ENCODE results near the gene RSF1.

- TF ChIP-seq, protein P1, sequence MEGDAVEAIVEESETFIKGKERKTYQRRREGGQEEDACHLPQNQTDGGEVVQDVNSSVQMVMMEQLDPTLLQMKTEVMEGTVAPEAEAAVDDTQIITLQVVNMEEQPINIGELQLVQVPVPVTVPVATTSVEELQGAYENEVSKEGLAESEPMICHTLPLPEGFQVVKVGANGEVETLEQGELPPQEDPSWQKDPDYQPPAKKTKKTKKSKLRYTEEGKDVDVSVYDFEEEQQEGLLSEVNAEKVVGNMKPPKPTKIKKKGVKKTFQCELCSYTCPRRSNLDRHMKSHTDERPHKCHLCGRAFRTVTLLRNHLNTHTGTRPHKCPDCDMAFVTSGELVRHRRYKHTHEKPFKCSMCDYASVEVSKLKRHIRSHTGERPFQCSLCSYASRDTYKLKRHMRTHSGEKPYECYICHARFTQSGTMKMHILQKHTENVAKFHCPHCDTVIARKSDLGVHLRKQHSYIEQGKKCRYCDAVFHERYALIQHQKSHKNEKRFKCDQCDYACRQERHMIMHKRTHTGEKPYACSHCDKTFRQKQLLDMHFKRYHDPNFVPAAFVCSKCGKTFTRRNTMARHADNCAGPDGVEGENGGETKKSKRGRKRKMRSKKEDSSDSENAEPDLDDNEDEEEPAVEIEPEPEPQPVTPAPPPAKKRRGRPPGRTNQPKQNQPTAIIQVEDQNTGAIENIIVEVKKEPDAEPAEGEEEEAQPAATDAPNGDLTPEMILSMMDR (IDR thresholded peaks at IDR 0.05): no peak
- no peak for TF ChIP-seq ZNF232 (CRISPR knock-in tag; IDR thresholded peaks at IDR 0.05)
- TF ChIP-seq STAT6 (CRISPR knock-in tag; conservative IDR thresholded peaks at IDR 0.05; ENCODE audit: low read depth): no peak
- no peak for TF ChIP-seq NFE2L1 (CRISPR knock-in tag; IDR thresholded peaks at IDR 0.05)
- TF ChIP-seq SP1 (CRISPR knock-in tag; conservative IDR thresholded peaks at IDR 0.05): no peak
These were observed 159.6 kb downstream of the RSF1 start for GRCh38 chr11:77660947-77661346.

All from WTC11 (cell line).